GM12878 (cell line): ENCODE results near the gene MYCBP. TPM values are rescaled to one million over a fixed set of nuclear protein-coding genes. Genes with fewer than 3 reads are reported as not detected.

Experiments
- CBX5 ChIP-seq: sonication (generic); IDR thresholded peaks from 2 replicates; pipeline ENCODE4 v1.6.1; 2016; ENCODE audit warnings: low read depth, moderate library complexity, mild to moderate bottlenecking, inconsistent platforms
- ESRRA ChIP-seq: IDR thresholded peaks from 2 replicates; pipeline ENCODE4 v1.6.1; 2012; ENCODE audit warnings: mild to moderate bottlenecking, low read length, improper control_type of control experiment
- JUND ChIP-seq: IDR thresholded peaks from 2 replicates; pipeline ENCODE4 v1.6.1; 2012; ENCODE audit warnings: low read depth, mild to moderate bottlenecking, low read length, improper control_type of control experiment, moderate library complexity
- KAT2A ChIP-seq: conservative IDR thresholded peaks from 2 replicates; pipeline ENCODE4 v1.6.1; 2011; ENCODE audit warnings: low read depth, low read length; ENCODE audit not compliant: control insufficient read depth
- MEF2A ChIP-seq: IDR thresholded peaks from 2 replicates; pipeline ENCODE4 v1.6.1; 2011; ENCODE audit warnings: low read depth, mild to moderate bottlenecking, low read length, moderate library complexity; ENCODE audit not compliant: insufficient read depth
- MYB ChIP-seq: fragments of 150-350 bp; IDR thresholded peaks from 2 replicates; pipeline ENCODE4 v1.6.1; 2014; ENCODE audit warnings: mild to moderate bottlenecking, low read depth, low read length, borderline replicate concordance
- NFIC ChIP-seq: IDR thresholded peaks from 2 replicates; pipeline ENCODE4 v1.6.1; 2012; ENCODE audit warnings: low read depth, mild to moderate bottlenecking, inconsistent platforms, low read length, moderate library complexity
- NR2C2 ChIP-seq: IDR thresholded peaks from 2 replicates; pipeline ENCODE4 v1.6.1; 2011; ENCODE audit warnings: borderline replicate concordance, low read depth; ENCODE audit not compliant: control insufficient read depth, insufficient read length
- PKNOX1 ChIP-seq: fragments of 450-650 bp; IDR thresholded peaks from 2 replicates; pipeline ENCODE4 v1.6.1; 2016; ENCODE audit warnings: mild to moderate bottlenecking
- RFX5 ChIP-seq: IDR thresholded peaks from 2 replicates; pipeline ENCODE4 v1.6.1; 2011; ENCODE audit warnings: low read depth, low read length, improper control_type of control experiment
- SMC3 ChIP-seq: IDR thresholded peaks from 2 replicates; pipeline ENCODE4 v1.6.1; 2011; ENCODE audit warnings: low read length, improper control_type of control experiment, borderline replicate concordance
- SPI1 ChIP-seq: IDR thresholded peaks from 2 replicates; pipeline ENCODE4 v1.6.1; 2011; ENCODE audit warnings: low read depth, mild to moderate bottlenecking, low read length, moderate library complexity, borderline replicate concordance; ENCODE audit not compliant: insufficient read depth
- STAT3 ChIP-seq: IDR thresholded peaks from 2 replicates; pipeline ENCODE4 v1.6.1; 2011; ENCODE audit warnings: low read depth, low read length, improper control_type of control experiment
- ZZZ3 ChIP-seq: IDR thresholded peaks from 2 replicates; pipeline ENCODE4 v1.6.1; 2011; ENCODE audit warnings: low read depth; ENCODE audit not compliant: control insufficient read depth, insufficient read length
- polyA plus RNA-seq, 11 experiments: library from polyadenylated mRNA; depleted of rRNA in 4 of 11; unstranded in 6 of 11; stranded (reverse) in 5 of 11; fragments of >200 nt; fragmentation: Nextera tagmentation in 4 of 11; fragmentation: Illumina TruSeq in 1 of 11; extraction: Ambion mirVana in 4 of 11; extraction: Trizol in 1 of 11; gene quantifications; 1 replicate in 1 of 11; 2 replicates in 10 of 11; pipeline versions ENCODE4 v1.2.1 to v1.2.3, GENCODE V29; 2011 to 2016; ENCODE audit warnings: inconsistent platforms in 2 of 11, missing spikeins in 2 of 11, low read depth in 1 of 11
- total RNA-seq, 4 experiments: library from RNA; depleted of rRNA in 3 of 4; stranded (reverse); fragments of >200 nt in 3 of 4; fragmentation: Illumina TruSeq in 1 of 4; extraction: Trizol in 1 of 4; gene quantifications; 2 replicates each; pipeline versions ENCODE4 v1.2.1 to v1.2.3, GENCODE V29; 2013 to 2021
- TF ChIP-seq, protein P1 (sequence below): fragments of 450-650 bp; formaldehyde crosslinking; IDR thresholded peaks from 2 replicates; pipeline ENCODE4 v1.4.0; 2020; ENCODE audit warnings: mild to moderate bottlenecking, moderate library complexity
- TF ChIP-seq, protein P2 (sequence below): fragments of 450-650 bp; IDR thresholded peaks from 2 replicates; pipeline ENCODE4 v1.6.1; 2017; ENCODE audit warnings: mild to moderate bottlenecking
- TF ChIP-seq, protein P3 (sequence below): IDR thresholded peaks from 2 replicates; pipeline ENCODE4 v1.6.1; 2012; ENCODE audit warnings: low read depth, low read length, improper control_type of control experiment

The MYCBP gene
- total and polyA plus RNA-seq, 10 of the 15 experiments (the other 5 are each of a cell fraction or from before 2014, with no cell fraction given): 26.1 to 210 (median 43.1) TPM

DNA sequence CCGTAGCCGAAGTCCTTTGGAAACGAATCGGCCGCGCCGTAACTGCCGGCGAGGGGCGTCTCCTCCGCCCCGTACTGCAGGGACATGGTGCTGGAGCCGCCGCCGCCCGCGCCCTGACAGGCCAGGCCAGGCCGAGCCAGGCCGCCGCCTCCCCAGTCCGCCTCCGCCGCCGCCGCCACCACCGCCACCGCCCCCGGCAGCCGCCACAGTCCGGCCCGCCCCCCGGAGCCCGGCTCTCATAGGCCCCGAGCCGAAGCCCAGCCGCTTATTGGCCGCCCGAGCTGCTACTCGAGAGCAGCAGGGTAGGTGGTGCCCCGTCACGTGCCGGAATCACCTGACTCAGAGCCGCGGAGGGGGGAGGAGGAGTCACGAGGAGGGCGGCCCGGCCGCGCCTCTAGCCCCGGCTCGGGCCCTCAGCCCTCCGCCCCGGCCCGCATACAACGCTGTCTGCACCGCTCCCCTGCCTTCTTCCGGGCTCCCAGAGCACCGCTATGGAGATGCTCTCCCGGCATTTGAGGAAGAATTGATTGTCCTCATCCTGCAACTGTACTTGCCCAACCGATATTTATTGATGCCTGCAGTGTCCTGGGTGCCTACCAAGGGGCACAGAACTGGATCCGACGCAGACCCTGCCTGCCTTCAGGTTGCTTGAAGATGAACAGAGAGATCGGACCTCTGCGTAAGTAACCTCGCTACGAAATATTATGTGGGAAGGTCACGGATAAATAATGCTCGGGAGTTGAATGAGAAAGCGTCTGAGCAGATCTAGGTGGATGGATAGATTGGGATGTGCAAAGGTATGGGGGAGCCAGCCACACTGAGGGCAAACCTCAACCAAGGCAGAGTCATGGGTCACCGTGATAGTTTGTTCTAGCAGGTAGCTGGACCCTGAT is 13.3 kb downstream of the MYCBP start, which contains the start of gene RRAGC (continued):
- TF ChIP-seq, protein P1, sequence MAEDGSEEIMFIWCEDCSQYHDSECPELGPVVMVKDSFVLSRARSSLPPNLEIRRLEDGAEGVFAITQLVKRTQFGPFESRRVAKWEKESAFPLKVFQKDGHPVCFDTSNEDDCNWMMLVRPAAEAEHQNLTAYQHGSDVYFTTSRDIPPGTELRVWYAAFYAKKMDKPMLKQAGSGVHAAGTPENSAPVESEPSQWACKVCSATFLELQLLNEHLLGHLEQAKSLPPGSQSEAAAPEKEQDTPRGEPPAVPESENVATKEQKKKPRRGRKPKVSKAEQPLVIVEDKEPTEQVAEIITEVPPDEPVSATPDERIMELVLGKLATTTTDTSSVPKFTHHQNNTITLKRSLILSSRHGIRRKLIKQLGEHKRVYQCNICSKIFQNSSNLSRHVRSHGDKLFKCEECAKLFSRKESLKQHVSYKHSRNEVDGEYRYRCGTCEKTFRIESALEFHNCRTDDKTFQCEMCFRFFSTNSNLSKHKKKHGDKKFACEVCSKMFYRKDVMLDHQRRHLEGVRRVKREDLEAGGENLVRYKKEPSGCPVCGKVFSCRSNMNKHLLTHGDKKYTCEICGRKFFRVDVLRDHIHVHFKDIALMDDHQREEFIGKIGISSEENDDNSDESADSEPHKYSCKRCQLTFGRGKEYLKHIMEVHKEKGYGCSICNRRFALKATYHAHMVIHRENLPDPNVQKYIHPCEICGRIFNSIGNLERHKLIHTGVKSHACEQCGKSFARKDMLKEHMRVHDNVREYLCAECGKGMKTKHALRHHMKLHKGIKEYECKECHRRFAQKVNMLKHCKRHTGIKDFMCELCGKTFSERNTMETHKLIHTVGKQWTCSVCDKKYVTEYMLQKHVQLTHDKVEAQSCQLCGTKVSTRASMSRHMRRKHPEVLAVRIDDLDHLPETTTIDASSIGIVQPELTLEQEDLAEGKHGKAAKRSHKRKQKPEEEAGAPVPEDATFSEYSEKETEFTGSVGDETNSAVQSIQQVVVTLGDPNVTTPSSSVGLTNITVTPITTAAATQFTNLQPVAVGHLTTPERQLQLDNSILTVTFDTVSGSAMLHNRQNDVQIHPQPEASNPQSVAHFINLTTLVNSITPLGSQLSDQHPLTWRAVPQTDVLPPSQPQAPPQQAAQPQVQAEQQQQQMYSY: no peak
- no peak; the same call in 1 of the 2 replicates for TF ChIP-seq NFIC
- TF ChIP-seq SMC3: no peak
- TF ChIP-seq, protein P2, sequence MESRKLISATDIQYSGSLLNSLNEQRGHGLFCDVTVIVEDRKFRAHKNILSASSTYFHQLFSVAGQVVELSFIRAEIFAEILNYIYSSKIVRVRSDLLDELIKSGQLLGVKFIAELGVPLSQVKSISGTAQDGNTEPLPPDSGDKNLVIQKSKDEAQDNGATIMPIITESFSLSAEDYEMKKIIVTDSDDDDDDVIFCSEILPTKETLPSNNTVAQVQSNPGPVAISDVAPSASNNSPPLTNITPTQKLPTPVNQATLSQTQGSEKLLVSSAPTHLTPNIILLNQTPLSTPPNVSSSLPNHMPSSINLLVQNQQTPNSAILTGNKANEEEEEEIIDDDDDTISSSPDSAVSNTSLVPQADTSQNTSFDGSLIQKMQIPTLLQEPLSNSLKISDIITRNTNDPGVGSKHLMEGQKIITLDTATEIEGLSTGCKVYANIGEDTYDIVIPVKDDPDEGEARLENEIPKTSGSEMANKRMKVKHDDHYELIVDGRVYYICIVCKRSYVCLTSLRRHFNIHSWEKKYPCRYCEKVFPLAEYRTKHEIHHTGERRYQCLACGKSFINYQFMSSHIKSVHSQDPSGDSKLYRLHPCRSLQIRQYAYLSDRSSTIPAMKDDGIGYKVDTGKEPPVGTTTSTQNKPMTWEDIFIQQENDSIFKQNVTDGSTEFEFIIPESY: no peak
- TF ChIP-seq JUND: no peak
- TF ChIP-seq KAT2A: no peak
- TF ChIP-seq MEF2A: no peak
- no peak for TF ChIP-seq MYB
- no peak for TF ChIP-seq NR2C2
- TF ChIP-seq RFX5: no peak
- TF ChIP-seq, protein P3, sequence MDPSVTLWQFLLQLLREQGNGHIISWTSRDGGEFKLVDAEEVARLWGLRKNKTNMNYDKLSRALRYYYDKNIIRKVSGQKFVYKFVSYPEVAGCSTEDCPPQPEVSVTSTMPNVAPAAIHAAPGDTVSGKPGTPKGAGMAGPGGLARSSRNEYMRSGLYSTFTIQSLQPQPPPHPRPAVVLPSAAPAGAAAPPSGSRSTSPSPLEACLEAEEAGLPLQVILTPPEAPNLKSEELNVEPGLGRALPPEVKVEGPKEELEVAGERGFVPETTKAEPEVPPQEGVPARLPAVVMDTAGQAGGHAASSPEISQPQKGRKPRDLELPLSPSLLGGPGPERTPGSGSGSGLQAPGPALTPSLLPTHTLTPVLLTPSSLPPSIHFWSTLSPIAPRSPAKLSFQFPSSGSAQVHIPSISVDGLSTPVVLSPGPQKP: peak; percentile 38; the same call in 1 of the 2 replicates
- 0 out of 2 replicates have a peak, but pooled peaks have one; percentile 14 for TF ChIP-seq ESRRA
- no peak for TF ChIP-seq ZZZ3
- TF ChIP-seq SPI1: no peak
- TF ChIP-seq PKNOX1: peak; percentile 98
- TF ChIP-seq STAT3: no peak
- 0 out of 2 replicates have a peak, but pooled peaks have one; percentile 6 for TF ChIP-seq CBX5
